ENCODE measurements around the gene ZMYM4. TPM values are rescaled to one million over a fixed set of nuclear protein-coding genes. Genes with fewer than 3 reads are reported as not detected.
A peak's percentile ranks its signal among the peaks of the same experiment; 100 is the strongest.
"Not testable (repeated sequence)": the region's sequence is repeated elsewhere in the genome, so short reads cannot be mapped to it uniquely, and the experiment has no call there.

The ZMYM4 gene
- total RNA-seq, 1 donor from 2014 or later, result 9.6 TPM

DNA sequence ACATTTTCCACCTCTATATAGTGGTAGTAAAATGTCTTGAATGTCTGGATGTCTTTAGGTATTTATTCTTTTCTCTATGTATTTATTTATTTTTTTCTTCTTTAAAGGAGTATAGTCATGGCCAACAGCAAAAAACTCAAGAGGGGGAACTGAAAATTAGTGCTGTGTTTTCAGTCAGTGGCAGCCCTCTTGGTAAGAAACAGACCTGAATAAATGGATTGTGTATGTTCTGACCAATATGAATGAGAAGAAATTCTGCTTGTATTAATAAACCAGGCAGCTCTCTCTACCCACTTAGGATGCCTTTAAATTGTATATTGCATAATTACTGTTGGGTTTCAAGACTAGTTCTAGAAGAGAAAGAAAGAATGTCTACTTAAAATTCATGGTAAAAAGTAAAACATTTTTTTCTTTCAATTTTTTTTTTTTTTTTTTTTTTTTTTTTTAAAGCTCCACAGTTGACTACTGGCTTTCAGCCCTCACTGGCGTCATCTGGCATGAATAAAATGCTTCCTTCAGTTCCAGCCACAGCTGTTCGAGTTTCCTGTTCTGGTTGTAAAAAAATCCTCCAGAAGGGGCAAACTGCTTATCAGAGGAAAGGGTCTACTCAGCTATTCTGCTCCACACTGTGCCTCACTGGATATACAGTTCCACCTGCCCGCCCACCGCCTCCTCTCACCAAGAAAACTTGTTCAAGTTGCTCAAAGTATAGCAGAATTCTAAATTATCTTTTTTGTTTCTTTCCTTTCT, 101.6 kb downstream of the ZMYM4 start:
- intact Hi-C loops (cut with DNase I), result loop anchor here (5.0 kb wide), 1 partner anchor 168 kb away; no protein-coding TSS in a partner anchor
- Histone ChIP-seq H3K36me3 (no peaks in the 10 kb centered on the region), H3K27me3 (no peaks in the 10 kb centered on the region), H3K9me3 (no peaks in the 10 kb centered on the region), H3K4me3 (no peak overlapping the region), H3K27ac (peak overlapping the region; percentile 50 to 68), H3K4me1 (no peaks in the 10 kb centered on the region)
- TF ChIP-seq CTCF (IDR thresholded peaks at IDR 0.05), result no peak
- peak in 1 of 2 donors; percentile 78 for DNase-seq (ENCODE audit: low spot score in 2 of 2)

- H3K27ac ChIP-seq, result no peak overlapping the region
- no peak for DNase-seq (ENCODE audit: low spot score in 2 of 2)
- intact Hi-C loops (cut with DNase I), result loop anchor here (5.0 kb wide), 1 partner anchor 169 kb away; no protein-coding TSS in a partner anchor
- H3K4me3 ChIP-seq, result no peak overlapping the region
- H3K36me3 ChIP-seq, result no peaks in the 10 kb centered on the region
- TF ChIP-seq CTCF (IDR thresholded peaks at IDR 0.05), result no peak
- H3K9me3 ChIP-seq, result no peaks in the 10 kb centered on the region
- H3K27me3 ChIP-seq, result no peaks in the 10 kb centered on the region
- no peaks in the 10 kb centered on the region for H3K4me1 ChIP-seq
Measured at GRCh38 chr1:35371506-35371905, 103.0 kb downstream of the ZMYM4 start.

DNA sequence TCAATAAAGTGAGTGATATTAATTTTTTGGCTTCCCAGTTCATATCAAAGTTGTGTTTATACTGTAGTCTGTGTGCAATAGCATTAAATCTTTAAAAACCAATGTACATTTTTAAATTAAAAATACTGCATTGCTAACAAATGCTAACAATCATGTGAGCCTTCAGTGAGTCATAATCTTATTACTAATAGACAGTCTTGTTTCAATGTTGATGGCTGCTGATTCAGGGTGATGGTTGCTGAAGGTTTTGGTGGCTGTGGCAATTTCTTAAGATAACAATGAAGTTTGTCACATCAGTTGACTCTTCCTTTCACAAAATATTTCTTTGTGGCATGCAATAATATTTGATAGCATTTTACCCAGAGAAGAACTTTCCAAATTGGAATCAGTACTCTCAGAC, 109.0 kb downstream of the ZMYM4 start:
- no peak overlapping the region for H3K4me3 ChIP-seq
- no peaks in the 10 kb centered on the region for H3K27me3 ChIP-seq
- intact Hi-C loops (cut with DNase I), result no loop called here
- no peak for DNase-seq (ENCODE audit: low spot score in 2 of 2)
- no peak overlapping the region for H3K27ac ChIP-seq
- H3K36me3 ChIP-seq, result peaks cover 0 to 4% of the 10 kb centered on the region in 2 donors
- no peaks in the 10 kb centered on the region for H3K9me3 ChIP-seq
- no peaks in the 10 kb centered on the region for H3K4me1 ChIP-seq
- no peak for TF ChIP-seq CTCF (IDR thresholded peaks at IDR 0.05)

DNA sequence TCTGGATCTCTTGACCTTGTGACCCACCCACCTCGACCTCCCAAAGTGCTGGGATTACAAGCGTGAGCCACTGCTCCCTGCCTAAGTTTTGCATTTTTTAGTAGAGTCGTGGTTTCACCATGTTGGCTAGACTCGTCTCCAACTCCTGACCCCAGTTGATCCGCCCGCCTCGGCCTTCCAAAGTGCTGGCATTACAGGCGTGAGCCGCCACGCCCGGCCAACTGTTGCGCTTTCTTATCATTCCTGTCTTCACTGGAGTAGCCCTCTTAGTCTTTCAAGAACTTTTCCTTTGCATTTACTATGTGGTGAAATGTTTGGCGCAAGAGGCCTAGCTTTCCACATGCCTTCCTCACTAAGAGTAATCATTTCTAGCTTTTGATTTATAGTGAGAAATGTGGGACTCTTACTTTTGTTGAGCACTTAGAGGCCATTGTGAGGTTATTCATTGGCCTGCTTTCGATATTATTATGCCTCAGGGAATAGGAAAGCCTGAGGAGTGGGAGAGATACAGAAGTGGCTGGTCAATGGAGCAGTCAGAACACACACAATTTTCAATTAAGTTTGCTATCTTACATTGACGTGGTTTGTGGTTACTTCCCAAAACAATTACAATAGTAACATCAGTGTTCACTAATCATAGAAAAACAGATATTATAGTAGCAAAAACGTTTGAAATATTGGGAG, 111.0 kb downstream of the ZMYM4 start:
- H3K4me3 ChIP-seq, result no peak overlapping the region
- no peak overlapping the region for H3K27ac ChIP-seq
- intact Hi-C loops (cut with DNase I), result no loop called here
- peaks cover 0 to 4% of the 10 kb centered on the region in 2 donors for H3K36me3 ChIP-seq
- no peaks in the 10 kb centered on the region for H3K9me3 ChIP-seq
- H3K27me3 ChIP-seq, result no peaks in the 10 kb centered on the region
- no peak for DNase-seq (ENCODE audit: low spot score in 2 of 2)
- no peaks in the 10 kb centered on the region for H3K4me1 ChIP-seq
- TF ChIP-seq CTCF (IDR thresholded peaks at IDR 0.05), result no peak

DNA sequence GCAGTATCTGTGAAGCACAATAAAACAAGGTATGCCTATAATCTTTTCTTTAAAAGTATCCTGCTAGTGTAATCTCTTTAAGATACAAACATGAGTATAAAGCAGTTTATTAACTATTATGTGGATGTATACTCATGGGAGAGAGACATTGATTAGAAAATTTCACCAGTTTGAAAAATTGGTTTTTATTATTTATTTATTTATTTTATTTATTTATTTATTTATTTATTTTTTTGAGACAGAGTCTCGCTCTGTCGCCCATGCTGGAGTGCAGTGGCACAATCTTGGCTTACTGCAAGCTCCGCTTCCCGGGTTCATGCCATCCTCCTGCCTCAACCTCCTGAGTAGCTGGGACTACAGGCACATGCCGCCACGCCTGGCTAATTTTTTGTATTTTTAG, 111.6 kb downstream of the ZMYM4 start:
- H3K9me3 ChIP-seq; H3K27ac ChIP-seq; H3K4me3 ChIP-seq; intact Hi-C loops (cut with DNase I); H3K36me3 ChIP-seq; H3K4me1 ChIP-seq; H3K27me3 ChIP-seq; DNase-seq (ENCODE audit: low spot score in 2 of 2): not testable (repeated sequence)

- H3K36me3 ChIP-seq, result peaks cover 7 to 13% of the 10 kb centered on the region in 2 donors
- no peak overlapping the region for H3K27ac ChIP-seq
- intact Hi-C loops (cut with DNase I), result no loop called here
- no peaks in the 10 kb centered on the region for H3K4me1 ChIP-seq
- H3K9me3 ChIP-seq, result no peaks in the 10 kb centered on the region
- no peak overlapping the region for H3K4me3 ChIP-seq
- H3K27me3 ChIP-seq, result no peaks in the 10 kb centered on the region
- no peak for DNase-seq (ENCODE audit: low spot score in 2 of 2)
- no peak for TF ChIP-seq CTCF (IDR thresholded peaks at IDR 0.05)
Measured at GRCh38 chr1:35382107-35382506, 113.6 kb downstream of the ZMYM4 start.
